ENCODE results near the gene KRTAP10-1.
"Not testable (repeated sequence)": the region's sequence is repeated elsewhere in the genome, so short reads cannot be mapped to it uniquely, and the experiment has no call there.

Gene KRTAP10-1

DNA sequence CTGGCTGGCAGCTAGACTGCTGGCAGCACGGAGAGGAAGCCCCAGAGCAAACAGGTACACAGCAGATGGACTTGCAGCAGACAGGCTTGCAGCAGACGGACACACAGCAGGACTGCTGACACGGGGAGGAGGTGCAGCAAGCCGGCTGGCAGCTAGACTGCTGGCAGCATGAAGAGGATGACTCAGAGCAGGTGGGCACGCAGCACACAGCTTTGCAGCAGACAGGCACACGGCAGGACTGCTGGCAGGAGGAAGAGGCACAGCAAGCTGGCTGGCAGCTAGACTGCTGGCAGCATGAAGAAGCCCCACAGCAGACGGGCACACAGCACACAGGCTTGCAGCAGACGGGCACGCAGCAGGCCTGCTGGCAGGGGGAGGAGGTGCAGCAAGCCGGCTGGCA is 10.8 kb upstream of the KRTAP10-1 start:
- no peak overlapping the region for H3K4me3 ChIP-seq (ENCODE audit: low read length)
- DNase-seq (ENCODE audit: low read depth, low spot score) = no peak

DNA sequence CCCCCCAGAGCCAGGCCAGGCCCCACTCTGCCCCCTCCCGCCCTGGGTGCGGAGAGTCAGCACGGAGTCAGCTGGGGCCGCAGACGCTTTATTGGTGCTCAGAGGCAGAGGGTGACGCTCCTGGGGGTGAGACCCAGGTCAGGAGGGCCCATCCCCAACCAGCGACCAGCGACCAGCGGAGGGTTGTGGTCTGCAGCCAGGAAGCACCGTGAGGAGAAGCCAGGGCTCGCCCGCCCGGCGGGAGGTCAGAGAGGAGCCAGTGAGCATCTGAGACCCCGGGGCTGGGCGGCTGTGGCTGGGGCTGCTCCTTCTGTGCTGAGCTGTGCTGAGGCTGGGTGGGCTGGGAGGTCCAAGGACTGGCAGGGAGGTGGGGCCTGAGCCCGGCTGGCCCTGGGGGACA is 10.3 kb upstream of the KRTAP10-1 start:
- not testable (repeated sequence) for DNase-seq (ENCODE audit: low read depth, low spot score); H3K4me3 ChIP-seq (ENCODE audit: low read length)

DNA sequence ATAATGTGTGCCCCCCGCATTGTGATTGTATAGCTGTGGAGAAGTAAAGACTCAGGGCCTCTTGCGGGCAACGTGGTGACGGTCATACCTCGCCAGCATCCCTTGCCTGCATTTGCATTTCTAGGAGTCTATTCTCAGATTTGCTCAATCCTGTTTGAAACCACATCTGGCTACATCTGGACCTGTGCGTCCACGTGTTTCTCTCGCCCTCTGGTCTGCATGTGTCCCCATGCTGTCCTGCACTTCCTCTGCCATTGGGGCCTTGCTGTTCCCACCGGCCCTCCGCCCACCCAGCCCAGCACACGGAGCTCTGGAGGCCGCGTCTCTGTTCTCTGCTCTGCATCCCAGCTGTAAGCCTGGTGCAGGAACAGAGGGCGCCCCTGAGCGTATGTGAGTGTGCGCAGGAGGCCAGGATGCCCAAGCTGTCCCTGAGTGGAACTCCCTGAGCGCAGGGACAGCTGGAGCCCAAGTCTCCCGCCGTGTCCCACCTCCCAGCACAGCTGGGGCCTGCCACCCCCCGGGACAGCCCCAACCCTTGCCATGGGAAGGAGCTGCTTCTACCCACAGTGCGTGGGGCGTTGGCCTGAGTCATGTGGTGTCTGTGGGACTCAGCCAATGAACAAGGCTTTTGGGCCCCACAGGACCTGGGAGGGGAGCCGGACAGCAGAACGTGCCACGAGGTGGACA is 9.7 kb upstream of the KRTAP10-1 start:
- DNase-seq (ENCODE audit: low read depth, low spot score) = no peak
- no peak overlapping the region for H3K4me3 ChIP-seq (ENCODE audit: low read length)

DNA sequence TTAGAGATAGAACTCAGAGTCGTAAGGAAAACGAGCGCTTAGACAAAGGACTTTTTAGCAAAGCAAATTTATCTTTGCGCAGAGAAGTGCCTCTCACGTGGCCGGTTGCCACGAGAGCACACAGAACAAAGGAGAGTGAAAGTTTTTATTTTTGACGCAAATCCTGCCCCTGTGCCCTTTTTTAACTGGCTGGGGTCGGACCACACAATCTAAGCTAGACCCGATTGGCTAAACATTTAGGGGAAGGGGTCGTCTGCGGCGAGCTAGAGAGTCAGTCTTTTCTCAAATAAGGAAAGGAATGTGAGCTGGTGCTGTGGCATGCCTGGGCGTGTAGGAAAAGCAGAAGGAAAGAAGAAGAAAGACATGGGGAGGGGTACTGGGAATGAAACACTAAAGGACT is 8.9 kb upstream of the KRTAP10-1 start:
- H3K4me3 ChIP-seq (ENCODE audit: low read length) = no peak overlapping the region
- DNase-seq (ENCODE audit: low read depth, low spot score) = no peak

DNA sequence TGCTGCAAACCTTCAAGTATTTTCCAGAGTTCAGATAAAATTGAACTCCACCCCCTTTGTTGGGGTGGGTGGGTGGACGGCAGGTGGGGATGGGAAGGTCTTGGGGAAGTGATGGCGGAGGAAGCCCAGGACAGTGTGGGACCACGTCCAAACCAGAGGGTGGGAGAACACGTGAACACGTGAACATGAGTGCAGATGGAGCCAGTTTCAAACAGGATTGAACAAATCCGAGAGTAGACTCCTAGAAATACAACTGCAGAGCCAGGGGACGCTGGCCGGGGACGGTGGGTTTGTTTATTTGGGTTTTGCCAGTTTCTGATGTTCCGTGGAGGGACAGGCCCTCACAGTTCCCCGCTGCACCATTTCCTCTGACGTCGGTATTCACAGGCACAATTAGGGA is 8.4 kb upstream of the KRTAP10-1 start:
- no peak for DNase-seq (ENCODE audit: low read depth, low spot score)
- no peak overlapping the region for H3K4me3 ChIP-seq (ENCODE audit: low read length)

DNA sequence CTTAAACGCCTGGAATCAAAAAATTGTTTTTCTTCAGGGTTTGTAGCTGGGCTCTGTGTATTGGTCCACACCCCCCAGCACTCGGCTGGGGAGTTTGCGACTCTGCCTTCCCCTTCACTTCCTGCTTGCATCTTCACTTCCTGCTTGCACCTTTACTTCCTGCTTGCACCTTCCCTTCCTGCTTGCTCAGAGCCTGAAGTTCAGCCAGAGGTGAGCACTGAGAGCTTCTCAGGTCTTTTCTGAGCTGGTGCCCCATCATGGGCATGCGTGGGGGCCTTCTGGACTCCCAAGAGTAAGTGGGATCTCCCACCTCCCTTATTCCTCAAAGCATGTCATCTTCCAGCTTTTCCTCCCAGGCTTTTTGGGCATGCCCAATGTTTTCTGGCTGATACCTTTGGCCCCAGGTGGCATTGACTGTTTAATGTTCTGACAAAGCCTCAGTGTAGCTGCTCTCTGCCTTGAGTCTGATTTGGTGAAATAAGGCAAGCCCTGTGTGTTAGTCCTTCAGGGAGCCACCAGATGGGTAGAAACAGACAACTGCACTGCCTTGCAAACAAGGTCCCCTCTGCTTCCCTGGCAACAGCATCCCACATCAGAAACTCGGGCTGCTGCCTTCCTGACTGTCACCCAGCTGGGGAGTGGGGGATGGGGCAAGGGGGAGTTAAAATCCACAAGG is 7.8 kb upstream of the KRTAP10-1 start:
- DNase-seq (ENCODE audit: low read depth, low spot score) = peak; percentile 45
- H3K4me3 ChIP-seq (ENCODE audit: low read length) = peak overlapping the region; percentile 7; the same call in 1 of the 2 replicates

DNA sequence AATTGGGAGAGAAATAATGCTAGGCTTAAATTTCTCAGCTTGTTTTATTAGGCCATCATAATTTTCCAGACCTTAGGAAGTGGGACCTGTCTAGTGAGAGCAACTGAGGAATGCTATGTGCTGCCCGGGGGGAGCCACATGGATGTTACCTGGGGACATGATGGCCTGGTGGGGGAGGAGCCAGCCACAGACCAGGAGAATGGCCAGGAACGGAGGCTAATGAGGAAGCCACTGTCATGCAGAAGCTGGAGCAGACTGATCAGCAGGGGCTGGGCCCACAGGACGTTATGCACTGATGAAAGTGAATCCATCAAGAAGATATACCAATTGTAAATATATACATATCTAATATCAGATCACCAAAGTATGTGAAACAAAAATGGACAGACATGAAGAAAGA is 4.6 kb upstream of the KRTAP10-1 start:
- no peak for DNase-seq (ENCODE audit: low read depth, low spot score)
- no peak overlapping the region for H3K4me3 ChIP-seq (ENCODE audit: low read length)

DNA sequence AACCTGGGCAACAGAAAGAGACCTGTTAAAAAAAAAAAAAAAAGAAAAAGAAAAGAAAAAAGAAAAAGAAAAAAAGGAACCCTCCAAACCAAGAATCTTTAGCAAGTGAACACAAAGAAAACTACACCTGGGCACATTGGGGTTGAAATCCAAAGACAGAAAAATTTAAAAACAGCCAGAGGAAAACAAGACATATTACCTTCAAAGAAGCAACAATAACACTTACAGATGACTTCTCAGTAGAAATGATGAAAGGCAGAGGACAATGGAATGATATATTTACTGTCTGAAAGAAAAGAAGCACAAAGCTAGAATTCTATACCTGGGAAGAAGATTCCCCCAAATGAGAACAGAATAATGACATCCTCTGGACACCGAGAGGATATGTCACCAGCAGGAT is 2.7 kb upstream of the KRTAP10-1 start:
- H3K4me3 ChIP-seq (ENCODE audit: low read length) = no peak overlapping the region
- no peak for DNase-seq (ENCODE audit: low read depth, low spot score)

DNA sequence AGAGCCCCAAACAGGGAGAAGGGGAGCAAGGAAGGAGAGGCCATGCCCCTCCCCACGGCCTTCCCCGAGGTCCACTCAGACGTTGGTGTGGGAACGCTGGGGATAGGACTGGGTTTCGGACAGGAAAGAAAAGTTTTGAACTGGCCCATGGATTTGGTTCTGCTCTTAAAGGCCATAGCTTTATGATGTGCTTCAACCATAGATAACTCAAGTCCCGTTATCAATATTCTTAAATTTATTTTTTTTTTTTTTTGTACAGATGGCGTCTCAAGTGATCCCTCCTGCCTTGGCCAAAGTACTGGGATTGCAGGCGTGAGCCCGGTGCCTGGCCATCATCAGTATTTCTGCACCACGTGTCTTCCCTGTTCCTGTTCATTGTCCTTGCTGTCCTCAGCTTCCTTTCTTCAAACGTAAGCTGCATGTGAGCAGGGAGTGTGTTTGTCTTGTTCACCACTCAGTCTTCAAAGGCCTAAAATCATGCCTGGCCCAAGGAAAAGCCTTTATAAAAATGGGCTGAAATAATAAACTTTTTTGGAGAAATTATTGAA is 820 bp upstream of the KRTAP10-1 start:
- H3K4me3 ChIP-seq (ENCODE audit: low read length) = no peak overlapping the region
- DNase-seq (ENCODE audit: low read depth, low spot score) = no peak

DNA sequence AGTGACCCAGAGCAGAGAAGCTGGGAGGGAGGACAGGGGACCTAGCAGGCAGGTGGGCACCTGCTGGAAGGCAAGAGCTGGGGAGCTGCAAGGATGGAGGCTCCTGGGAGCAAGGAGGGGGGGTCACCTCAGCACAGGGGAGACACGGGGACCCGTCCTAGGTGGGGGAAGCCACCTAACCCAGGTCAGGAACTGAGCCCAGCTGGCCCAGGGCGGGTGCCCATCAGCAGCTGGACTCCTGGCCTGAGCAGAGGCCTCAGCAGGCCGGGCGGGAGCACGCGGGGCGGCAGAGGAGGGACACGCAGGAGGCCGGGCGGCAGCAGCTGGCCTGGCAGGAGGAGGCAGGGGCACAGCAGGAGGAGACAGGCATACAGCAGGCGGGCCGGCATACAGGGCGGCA is 949 bp downstream of the KRTAP10-1 start:
- no peak for DNase-seq (ENCODE audit: low read depth, low spot score)
- H3K4me3 ChIP-seq (ENCODE audit: low read length) = no peak overlapping the region

DNA sequence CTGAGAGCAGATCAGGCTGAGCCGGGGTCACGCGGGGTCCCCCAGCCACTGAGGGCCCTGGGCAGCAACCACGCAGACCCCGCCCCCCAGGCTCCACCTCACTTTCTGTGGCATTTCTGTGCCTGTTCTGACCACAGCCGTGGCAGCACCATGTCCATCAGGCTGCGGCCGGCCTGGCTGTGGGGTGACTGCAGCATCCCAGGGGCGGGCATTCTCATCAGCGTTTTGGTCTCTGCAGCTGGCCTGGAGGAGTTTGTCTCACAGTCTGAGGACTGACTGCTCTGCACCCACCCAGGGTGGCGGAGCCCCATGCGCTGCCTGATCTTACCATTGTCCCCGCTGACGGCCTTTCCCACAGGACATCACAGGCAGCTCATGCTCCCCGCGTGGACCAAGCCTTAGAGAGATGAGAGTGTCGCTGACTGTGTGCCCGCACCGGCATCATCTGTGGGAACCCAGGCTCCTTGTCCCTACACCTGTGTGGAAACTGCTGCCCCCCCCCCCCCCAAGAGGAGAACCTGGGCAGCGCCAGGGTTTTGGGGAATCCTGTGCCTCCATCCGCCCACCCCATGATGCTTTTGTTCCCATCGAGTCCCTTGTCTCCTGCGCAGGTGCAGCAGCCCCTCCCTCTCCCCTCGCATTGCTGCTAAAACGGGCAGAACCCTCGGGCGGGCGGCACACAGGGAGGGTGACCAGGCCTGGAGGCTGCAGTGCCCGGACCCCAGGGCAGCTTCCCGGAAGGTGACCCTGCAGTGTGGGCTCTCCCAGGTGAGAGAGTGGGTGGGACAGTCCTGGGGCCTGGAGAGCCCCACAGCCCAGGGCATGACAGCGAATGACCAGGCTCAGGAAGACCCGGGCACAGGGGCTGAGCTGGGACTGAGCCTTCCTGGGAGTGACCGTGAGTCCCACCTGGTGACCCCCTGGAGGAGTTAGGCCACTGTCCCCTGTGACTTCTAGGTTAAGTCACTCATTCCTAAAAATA is 1.8 kb downstream of the KRTAP10-1 start:
- DNase-seq (ENCODE audit: low read depth, low spot score) = no peak
- H3K4me3 ChIP-seq (ENCODE audit: low read length) = no peak overlapping the region

DNA sequence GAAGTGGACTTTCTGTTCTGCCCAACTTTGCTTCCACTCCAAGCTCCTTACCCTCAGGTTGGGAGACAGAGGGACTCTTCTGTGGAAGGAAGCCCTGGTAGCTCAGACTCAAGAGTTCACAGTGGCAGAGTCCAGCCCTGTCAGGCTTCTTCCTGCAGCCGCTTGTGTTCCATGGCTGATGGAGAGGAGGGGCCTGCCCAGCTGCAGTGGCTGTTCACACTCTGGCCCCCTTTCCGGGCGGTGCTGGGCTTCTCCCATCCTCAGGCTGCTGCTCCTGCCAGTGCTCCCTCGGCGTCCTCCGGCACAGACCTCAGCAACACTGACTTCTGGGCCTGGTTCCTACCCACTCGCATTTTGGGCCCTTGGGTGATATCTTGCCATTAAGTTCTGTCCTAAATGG is 4.0 kb downstream of the KRTAP10-1 start:
- DNase-seq (ENCODE audit: low read depth, low spot score) = no peak
- no peak overlapping the region for H3K4me3 ChIP-seq (ENCODE audit: low read length)

DNA sequence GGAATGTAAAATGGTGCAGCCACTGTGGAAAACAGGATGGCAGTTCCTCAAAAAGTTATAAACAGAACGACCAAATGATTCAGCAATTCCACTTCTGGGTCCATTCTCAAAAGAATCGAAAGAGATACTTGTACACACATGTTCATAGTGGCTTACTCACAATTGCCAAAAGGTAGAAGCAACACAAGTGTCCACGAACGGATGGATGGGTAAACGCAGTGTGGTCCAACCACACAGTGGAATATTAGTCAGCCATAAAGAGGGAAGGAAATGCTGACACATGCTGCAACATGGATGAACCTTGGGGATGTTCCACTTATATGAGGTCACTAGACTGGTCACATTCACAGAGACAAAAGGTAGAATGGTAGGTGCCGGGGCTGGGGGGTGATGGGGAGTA is 5.3 kb downstream of the KRTAP10-1 start:
- no peak for DNase-seq (ENCODE audit: low read depth, low spot score)
- no peak overlapping the region for H3K4me3 ChIP-seq (ENCODE audit: low read length)

DNA sequence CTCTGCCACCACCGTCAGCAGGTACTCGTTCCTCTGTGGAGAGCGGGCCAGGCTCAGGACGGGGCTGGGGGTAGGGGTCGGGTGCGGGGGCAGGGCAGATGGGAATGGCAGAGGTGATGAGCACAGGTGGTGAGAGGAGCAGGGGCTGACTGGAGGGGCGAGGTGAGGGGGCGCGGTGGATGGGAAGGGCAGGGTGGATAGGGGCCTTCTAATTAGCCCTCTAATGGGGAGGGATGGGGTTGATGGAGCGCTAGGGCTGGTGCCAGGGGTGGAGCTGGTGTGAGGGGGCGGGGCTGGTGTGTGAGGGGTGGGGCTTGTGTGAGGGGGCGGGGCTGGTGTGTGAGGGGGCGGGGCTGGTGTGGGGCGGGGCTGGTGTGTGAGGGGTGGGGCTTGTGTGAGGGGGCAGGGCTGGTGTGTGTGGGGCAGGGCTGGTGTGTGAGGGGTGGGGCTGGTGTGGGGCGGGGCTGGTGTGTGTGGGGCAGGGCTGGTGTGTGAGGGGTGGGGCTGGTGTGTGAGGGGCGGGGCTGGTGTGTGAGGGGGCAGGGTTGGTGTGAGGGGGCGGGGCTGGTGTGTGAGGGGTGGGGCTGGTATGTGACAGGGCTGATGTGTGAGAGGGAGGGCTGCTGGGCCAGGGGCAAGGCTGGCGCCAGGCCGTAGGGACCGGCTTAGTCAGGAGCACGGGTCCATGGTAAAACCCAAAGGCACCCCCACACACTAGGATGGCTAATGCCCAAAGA is 5.9 kb downstream of the KRTAP10-1 start:
- DNase-seq (ENCODE audit: low read depth, low spot score) = no peak
- H3K4me3 ChIP-seq (ENCODE audit: low read length) = no peak overlapping the region

DNA sequence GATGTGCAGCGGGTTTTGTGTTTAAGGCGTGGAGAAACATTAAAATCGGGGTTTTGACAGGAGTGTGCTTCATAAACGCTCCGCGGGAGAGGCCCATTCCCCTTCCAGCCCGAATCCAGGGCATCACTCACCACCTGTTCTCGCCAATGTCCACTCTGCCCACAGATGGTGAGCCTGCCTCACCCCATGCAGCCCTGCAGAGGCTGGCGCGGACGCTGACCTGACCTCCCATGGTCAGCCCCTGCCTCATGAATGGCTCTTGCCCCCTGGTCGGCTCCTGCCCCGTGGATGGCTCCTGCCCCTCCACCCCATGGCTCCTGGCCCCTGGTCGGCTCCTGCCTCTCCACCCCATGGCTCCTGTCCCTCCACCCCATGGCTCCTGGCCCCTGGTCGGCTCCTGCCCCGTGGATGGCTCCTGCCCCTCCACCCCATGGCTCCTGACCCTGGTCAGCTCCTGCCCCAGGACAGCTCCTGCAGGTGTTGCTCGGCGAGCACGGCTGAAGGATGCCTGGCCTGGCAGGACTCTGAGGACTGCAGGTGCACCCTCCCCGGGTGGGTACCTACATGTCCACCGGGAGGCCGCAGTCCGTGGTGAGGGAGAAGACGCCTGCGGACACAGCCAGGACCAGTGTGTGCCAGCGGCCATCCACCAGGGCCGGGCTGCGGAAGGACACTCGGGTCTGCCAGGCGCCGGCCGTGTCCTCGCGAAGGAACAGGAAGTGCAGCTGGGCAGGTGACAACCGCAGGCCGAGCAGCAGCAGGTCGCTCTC is 6.7 kb downstream of the KRTAP10-1 start:
- DNase-seq (ENCODE audit: low read depth, low spot score) = no peak
- no peak overlapping the region for H3K4me3 ChIP-seq (ENCODE audit: low read length)

DNA sequence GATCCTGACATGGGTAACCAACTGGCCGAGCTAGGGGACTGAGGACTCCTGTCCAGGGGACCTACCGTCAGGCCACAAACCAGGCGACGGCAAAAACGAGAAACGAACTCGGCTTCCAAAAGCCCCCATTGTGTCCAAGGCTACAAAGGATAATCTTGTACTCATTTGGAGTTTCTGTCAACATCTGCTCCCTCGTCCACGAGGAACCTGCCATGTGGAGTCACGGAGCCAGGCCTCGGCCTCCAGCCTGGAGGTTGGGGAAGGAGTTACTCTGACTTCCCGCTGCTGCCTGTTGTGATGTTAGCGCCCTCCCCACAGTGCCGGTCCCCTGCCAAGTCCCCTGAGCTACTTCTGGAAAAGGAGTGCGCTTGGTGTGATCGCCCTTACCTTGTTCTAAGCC is 7.3 kb downstream of the KRTAP10-1 start:
- DNase-seq (ENCODE audit: low read depth, low spot score) = no peak
- H3K4me3 ChIP-seq (ENCODE audit: low read length) = no peak overlapping the region

DNA sequence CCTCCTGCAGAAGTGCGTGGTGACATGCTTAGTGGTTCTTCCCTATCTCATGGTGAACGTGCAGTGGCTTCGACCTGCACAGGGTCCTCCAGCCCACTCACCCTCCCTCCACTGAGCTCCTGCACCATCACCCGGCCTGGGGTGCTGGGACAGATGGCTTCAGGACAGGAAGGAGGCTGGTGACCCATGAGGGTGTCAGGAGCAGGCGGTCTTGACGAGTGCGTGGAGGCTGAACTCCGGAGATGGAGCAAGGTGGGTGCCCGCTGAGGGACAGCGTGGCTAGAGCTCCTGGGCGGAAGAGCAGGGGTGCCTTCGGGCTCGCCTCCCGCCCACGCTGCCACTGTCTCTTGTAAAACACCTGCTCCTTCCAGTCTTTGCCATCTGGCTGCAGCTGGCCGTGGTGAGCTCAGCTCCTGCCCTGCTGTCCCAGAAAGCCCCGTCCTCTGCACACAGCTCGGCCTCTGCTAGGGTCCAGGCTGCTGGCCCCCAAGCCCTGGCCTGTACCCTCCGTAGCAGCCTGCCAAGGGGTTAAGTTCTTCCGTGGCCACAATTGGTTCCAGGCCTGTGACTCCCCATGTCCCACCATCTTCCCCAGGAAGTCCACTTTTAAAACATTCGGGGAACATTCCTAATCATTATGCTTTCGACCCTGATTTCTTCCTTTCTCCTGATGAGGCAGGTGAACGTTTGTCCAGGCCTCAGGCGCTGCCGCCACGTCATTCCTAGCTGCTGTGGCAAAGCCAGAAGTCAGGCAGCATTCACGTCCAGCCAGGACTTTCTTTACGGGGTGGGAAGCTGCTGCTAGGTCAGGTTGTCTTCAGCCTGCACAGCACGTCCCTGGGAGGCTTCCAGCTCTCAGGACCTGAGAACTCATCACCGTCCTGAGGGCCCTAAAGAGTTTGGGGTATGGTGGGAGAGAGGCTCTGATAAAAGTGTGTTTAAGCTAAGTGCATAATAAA is 8.1 kb downstream of the KRTAP10-1 start:
- no peak for DNase-seq (ENCODE audit: low read depth, low spot score)
- H3K4me3 ChIP-seq (ENCODE audit: low read length) = no peak overlapping the region

All from Jurkat, Clone E6-1 (cell line).